Liver (tissue), 9 donors: ENCODE results near the gene AKR1B1. TPM values are rescaled to one million over a fixed set of nuclear protein-coding genes. Genes with fewer than 3 reads are reported as not detected.

Experiments
- DNase-seq: peaks from one replicate; pipeline ENCODE4 v3.0.0-alpha.2; 2017; ENCODE audit warnings: low spot score
- H3K27ac ChIP-seq, 2 donors: one replicate each; pipeline ENCODE4 v1.7.0; 2013; ENCODE audit warnings: inconsistent platforms in 2 of 2, low read length in 2 of 2, control low read depth in 1 of 2, low read depth in 1 of 2, mild to moderate bottlenecking in 1 of 2
- H3K27me3 ChIP-seq, 4 donors: one replicate each; pipeline versions ENCODE4 v1.6.1 to v1.7.0; 2013; ENCODE audit warnings: low read length in 3 of 4, inconsistent platforms in 1 of 4, mild to moderate bottlenecking in 1 of 4, moderate library complexity in 1 of 4; ENCODE audit not compliant: control insufficient read depth in 4 of 4, insufficient read depth in 4 of 4
- H3K36me3 ChIP-seq, 4 donors: one replicate each; pipeline versions ENCODE4 v1.6.1 to v1.7.0; 2013; ENCODE audit warnings: low read length in 3 of 4, mild to moderate bottlenecking in 3 of 4, low read depth in 1 of 4, moderate library complexity in 1 of 4; ENCODE audit not compliant: control insufficient read depth in 4 of 4, insufficient read depth in 3 of 4
- H3K4me1 ChIP-seq, 4 donors: one replicate each; pipeline versions ENCODE4 v1.6.1 to v1.7.0; 2013; ENCODE audit warnings: low read length in 3 of 4, mild to moderate bottlenecking in 3 of 4, moderate library complexity in 1 of 4; ENCODE audit not compliant: control insufficient read depth in 4 of 4, insufficient read depth in 4 of 4
- H3K4me3 ChIP-seq, 3 donors: one replicate each; pipeline versions ENCODE4 v1.6.1 to v1.7.0; 2013; ENCODE audit warnings: low read length in 3 of 3, control low read depth in 1 of 3, low read depth in 1 of 3, mild to moderate bottlenecking in 1 of 3
- H3K9ac ChIP-seq, 2 donors: one replicate each; pipeline ENCODE4 v1.7.0; 2013; ENCODE audit warnings: low read length in 2 of 2, mild to moderate bottlenecking in 2 of 2, moderate library complexity in 2 of 2, control low read depth in 1 of 2, low read depth in 1 of 2
- H3K9me3 ChIP-seq, 4 donors: one replicate each; pipeline versions ENCODE4 v1.6.1 to v1.7.0; 2013; ENCODE audit warnings: low read length in 3 of 4; ENCODE audit not compliant: control insufficient read depth in 4 of 4
- EGR1 ChIP-seq, 2 donors: IDR thresholded peaks; 2 replicates each; pipeline ENCODE4 v1.6.1; 2016 to 2018; ENCODE audit warnings: antibody characterized with exemption in 2 of 2, low read depth in 2 of 2
- FOXA1 ChIP-seq: IDR thresholded peaks from 2 replicates; pipeline ENCODE4 v1.6.1; 2016; ENCODE audit warnings: antibody characterized with exemption
- GABPA ChIP-seq, 2 donors: IDR thresholded peaks in 1 of 2; conservative IDR thresholded peaks in 1 of 2; 2 replicates each; pipeline ENCODE4 v1.6.1; 2016; ENCODE audit warnings: antibody characterized with exemption in 2 of 2, mild to moderate bottlenecking in 1 of 2, moderate library complexity in 1 of 2
- HNF4A ChIP-seq, 2 donors: conservative IDR thresholded peaks; 2 replicates each; pipeline ENCODE4 v1.6.1; 2016; ENCODE audit warnings: antibody characterized with exemption in 2 of 2, mild to moderate bottlenecking in 2 of 2
- HNF4G ChIP-seq: IDR thresholded peaks from 2 replicates; pipeline ENCODE4 v1.6.1; 2016; ENCODE audit warnings: antibody characterized with exemption
- JUND ChIP-seq, 2 donors: IDR thresholded peaks; 2 replicates each; pipeline ENCODE4 v1.6.1; 2016; ENCODE audit warnings: antibody characterized with exemption in 2 of 2
- NR2F2 ChIP-seq: IDR thresholded peaks from 2 replicates; pipeline ENCODE4 v1.6.1; 2016; ENCODE audit warnings: antibody characterized with exemption
- RXRA ChIP-seq, 2 donors: IDR thresholded peaks; 2 replicates each; pipeline ENCODE4 v1.6.1; 2017 to 2018; ENCODE audit warnings: antibody characterized with exemption in 2 of 2, mild to moderate bottlenecking in 1 of 2
- SP1 ChIP-seq: IDR thresholded peaks from 2 replicates; pipeline ENCODE4 v1.6.1; 2018; ENCODE audit warnings: antibody characterized with exemption, mild to moderate bottlenecking
- TAF1 ChIP-seq: conservative IDR thresholded peaks from 2 replicates; pipeline ENCODE4 v1.6.1; 2016; ENCODE audit warnings: antibody characterized with exemption, mild to moderate bottlenecking
- WGBS: extraction: QIAGEN DNeasy Blood & Tissue Kit; methylation state at CpG from one replicate; pipeline ENCODE4 v1.1.7; 2013; 5-methylcytosine and 5-hydroxymethylcytosine counted together
- polyA plus RNA-seq, 2 donors: library from polyadenylated mRNA; stranded (reverse) in 1 of 2; unstranded in 1 of 2; fragments of 200-250 nt in 1 of 2; fragments of >200 nt in 1 of 2; fragmentation: Nextera tagmentation in 1 of 2; extraction: Ambion mirVana in 1 of 2; gene quantifications; one replicate each; pipeline versions ENCODE4 v1.2.1 to v1.2.3, GENCODE V29; 2013 to 2015
- total RNA-seq, 2 donors: library from RNA; depleted of rRNA; stranded (reverse); fragments of >200 nt; gene quantifications; one replicate each; pipeline ENCODE4 v1.2.3, GENCODE V29; 2014
- TF ChIP-seq, protein P1 (sequence below): IDR thresholded peaks from 2 replicates; pipeline ENCODE4 v1.6.1; 2016; ENCODE audit warnings: antibody characterized with exemption, mild to moderate bottlenecking
- TF ChIP-seq, protein P2 (sequence below): fragments of 150-350 bp; IDR thresholded peaks from 2 replicates; pipeline ENCODE4 v1.5.1; 2017; ENCODE audit warnings: improper control_type of control experiment, low read depth, low read length; ENCODE audit not compliant: missing input control
- TF ChIP-seq, protein P3 (sequence below): IDR thresholded peaks from 2 replicates; pipeline ENCODE4 v1.6.1; 2016; ENCODE audit warnings: antibody characterized with exemption
- donor health status: healthy.
- donor health status: healthy.
- donor health status: healthy.
- donor health status: healthy.
- donor health status: healthy.

AKR1B1 gene
- total and polyA plus RNA-seq, 4 donors: 10.8 to 12.6 (median 11.6) TPM

DNA sequence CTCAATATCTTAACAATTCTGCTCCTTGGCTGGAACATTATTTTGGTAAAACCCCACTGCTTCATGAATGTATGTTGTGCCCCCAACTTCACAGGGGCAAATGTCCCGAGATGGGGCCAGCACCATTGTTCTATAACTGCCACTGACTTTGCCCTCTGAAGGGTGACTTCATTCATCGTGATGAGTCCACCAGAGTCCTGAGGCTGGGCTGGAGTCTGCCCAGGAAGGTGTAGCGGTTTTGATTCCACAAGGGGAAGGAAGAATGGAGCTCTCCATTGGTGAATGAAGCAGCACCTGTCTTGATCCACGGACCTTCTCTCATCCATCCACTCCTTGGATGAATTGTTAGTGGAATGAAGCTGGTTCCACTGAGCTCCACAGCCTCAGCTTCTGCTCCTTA, 18.4 kb downstream of the AKR1B1 start (continued):
- TF ChIP-seq, protein P1, sequence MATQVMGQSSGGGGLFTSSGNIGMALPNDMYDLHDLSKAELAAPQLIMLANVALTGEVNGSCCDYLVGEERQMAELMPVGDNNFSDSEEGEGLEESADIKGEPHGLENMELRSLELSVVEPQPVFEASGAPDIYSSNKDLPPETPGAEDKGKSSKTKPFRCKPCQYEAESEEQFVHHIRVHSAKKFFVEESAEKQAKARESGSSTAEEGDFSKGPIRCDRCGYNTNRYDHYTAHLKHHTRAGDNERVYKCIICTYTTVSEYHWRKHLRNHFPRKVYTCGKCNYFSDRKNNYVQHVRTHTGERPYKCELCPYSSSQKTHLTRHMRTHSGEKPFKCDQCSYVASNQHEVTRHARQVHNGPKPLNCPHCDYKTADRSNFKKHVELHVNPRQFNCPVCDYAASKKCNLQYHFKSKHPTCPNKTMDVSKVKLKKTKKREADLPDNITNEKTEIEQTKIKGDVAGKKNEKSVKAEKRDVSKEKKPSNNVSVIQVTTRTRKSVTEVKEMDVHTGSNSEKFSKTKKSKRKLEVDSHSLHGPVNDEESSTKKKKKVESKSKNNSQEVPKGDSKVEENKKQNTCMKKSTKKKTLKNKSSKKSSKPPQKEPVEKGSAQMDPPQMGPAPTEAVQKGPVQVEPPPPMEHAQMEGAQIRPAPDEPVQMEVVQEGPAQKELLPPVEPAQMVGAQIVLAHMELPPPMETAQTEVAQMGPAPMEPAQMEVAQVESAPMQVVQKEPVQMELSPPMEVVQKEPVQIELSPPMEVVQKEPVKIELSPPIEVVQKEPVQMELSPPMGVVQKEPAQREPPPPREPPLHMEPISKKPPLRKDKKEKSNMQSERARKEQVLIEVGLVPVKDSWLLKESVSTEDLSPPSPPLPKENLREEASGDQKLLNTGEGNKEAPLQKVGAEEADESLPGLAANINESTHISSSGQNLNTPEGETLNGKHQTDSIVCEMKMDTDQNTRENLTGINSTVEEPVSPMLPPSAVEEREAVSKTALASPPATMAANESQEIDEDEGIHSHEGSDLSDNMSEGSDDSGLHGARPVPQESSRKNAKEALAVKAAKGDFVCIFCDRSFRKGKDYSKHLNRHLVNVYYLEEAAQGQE: no peak
- TF ChIP-seq EGR1 (IDR thresholded peaks at IDR 0.05; ENCODE audit: low read depth in 2 of 2): no peak
- no peak for TF ChIP-seq RXRA (IDR thresholded peaks at IDR 0.05)
- TF ChIP-seq JUND (IDR thresholded peaks at IDR 0.05): no peak
- no peak for TF ChIP-seq FOXA1
- no peak for TF ChIP-seq GABPA (IDR thresholded peaks at IDR 0.05 in 1 of 2, conservative IDR thresholded peaks at IDR 0.05 in 1 of 2)

DNA sequence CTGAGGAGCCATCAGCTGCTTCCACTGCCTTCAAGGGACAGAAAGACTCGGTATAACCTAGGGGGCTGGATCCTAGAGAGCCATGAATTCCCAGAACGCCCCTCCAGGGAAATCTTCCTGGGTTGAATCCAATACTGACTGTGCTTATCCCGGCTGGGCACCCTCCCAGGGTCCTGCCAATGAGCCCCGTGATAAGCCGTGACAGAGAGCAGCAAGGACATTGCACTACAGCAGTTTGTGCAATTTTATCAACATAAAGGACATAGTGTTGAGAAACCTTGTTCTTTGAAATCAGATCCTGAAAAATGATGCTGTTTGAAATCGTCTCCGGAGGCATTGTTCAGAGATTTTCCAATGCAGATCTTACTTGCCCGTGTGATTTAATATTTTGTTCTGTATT, 18.8 kb downstream of the AKR1B1 start:
- TF ChIP-seq, protein P1: no peak
- TF ChIP-seq HNF4A (conservative IDR thresholded peaks at IDR 0.05): no peak
- TF ChIP-seq, protein P2, sequence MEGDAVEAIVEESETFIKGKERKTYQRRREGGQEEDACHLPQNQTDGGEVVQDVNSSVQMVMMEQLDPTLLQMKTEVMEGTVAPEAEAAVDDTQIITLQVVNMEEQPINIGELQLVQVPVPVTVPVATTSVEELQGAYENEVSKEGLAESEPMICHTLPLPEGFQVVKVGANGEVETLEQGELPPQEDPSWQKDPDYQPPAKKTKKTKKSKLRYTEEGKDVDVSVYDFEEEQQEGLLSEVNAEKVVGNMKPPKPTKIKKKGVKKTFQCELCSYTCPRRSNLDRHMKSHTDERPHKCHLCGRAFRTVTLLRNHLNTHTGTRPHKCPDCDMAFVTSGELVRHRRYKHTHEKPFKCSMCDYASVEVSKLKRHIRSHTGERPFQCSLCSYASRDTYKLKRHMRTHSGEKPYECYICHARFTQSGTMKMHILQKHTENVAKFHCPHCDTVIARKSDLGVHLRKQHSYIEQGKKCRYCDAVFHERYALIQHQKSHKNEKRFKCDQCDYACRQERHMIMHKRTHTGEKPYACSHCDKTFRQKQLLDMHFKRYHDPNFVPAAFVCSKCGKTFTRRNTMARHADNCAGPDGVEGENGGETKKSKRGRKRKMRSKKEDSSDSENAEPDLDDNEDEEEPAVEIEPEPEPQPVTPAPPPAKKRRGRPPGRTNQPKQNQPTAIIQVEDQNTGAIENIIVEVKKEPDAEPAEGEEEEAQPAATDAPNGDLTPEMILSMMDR: no peak
- TF ChIP-seq SP1: no peak
- TF ChIP-seq GABPA (IDR thresholded peaks at IDR 0.05 in 1 of 2, conservative IDR thresholded peaks at IDR 0.05 in 1 of 2): no peak
- TF ChIP-seq TAF1: no peak
- TF ChIP-seq NR2F2: no peak
- TF ChIP-seq, protein P3, sequence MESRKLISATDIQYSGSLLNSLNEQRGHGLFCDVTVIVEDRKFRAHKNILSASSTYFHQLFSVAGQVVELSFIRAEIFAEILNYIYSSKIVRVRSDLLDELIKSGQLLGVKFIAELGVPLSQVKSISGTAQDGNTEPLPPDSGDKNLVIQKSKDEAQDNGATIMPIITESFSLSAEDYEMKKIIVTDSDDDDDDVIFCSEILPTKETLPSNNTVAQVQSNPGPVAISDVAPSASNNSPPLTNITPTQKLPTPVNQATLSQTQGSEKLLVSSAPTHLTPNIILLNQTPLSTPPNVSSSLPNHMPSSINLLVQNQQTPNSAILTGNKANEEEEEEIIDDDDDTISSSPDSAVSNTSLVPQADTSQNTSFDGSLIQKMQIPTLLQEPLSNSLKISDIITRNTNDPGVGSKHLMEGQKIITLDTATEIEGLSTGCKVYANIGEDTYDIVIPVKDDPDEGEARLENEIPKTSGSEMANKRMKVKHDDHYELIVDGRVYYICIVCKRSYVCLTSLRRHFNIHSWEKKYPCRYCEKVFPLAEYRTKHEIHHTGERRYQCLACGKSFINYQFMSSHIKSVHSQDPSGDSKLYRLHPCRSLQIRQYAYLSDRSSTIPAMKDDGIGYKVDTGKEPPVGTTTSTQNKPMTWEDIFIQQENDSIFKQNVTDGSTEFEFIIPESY: no peak
- TF ChIP-seq JUND (IDR thresholded peaks at IDR 0.05): no peak
- no peak for TF ChIP-seq HNF4G
- TF ChIP-seq RXRA (IDR thresholded peaks at IDR 0.05): no peak
- WGBS: 83% methylated on average over 8 of the region's 8 CpGs
- Histone ChIP-seq H3K27ac (no peak overlapping the region), H3K4me3 (no peak overlapping the region), H3K9ac (no peak overlapping the region), H3K9me3 (no peaks in the 10 kb centered on the region), H3K36me3 (no peaks in the 10 kb centered on the region), H3K27me3 (no peaks in the 10 kb centered on the region), H3K4me1 (no peaks in the 10 kb centered on the region)
- no peak for DNase-seq
